Activated CD4-positive, alpha-beta T cell treated with anti-CD3 and anti-CD28 coated beads for 24 hours (primary cell): ENCODE data around the gene MYL3.

Experiments used
- DNase-seq, 2 donors: peaks; one replicate each; pipeline ENCODE4 v3.0.0-alpha.2; 2020; ENCODE audit warnings: low read depth in 2 of 2

Gene MYL3

DNA sequence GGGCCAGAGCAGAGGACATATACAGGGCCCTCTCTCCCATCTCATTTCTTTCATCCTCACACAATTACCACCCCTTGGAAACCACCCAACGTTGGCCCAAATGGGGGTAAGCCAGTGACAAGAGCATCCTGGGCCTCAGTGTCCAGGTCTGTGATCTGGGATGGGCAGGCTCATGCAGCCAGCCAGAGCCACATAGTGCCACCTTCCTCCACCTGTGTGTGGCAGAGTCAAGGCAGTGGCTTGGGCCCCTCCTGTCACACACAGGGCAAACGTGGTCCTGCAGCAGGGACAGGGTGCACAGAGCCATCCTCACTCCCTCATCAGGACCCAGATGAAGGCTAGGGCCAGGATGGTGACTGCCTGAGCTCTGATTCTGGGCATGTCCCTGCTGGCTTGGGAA, 2.3 kb upstream of the MYL3 start:
- DNase-seq = no peak

DNA sequence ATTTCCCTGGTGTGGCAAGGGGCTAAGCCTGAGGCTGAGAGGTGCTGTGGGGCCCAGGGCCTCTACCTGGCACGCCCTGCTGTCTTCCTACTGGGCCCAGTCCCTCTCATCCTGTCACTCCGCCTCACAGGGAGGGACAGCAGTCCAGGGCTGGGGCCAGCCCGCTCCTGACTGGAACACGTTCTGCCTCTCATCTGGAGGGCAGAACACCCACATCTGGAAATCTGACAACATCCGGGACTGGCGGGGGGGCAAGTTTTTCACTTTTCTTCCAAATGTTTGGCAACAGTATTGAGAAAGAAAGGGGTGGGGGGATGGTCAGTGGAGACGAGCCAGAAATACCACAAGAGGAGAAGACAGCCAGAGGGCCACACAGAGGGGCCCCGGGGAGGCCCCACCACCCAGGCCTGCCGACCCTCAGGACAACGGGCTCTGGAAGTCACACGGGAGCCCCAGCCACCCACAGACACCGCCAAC, 1.8 kb upstream of the MYL3 start:
- DNase-seq = no peak

DNA sequence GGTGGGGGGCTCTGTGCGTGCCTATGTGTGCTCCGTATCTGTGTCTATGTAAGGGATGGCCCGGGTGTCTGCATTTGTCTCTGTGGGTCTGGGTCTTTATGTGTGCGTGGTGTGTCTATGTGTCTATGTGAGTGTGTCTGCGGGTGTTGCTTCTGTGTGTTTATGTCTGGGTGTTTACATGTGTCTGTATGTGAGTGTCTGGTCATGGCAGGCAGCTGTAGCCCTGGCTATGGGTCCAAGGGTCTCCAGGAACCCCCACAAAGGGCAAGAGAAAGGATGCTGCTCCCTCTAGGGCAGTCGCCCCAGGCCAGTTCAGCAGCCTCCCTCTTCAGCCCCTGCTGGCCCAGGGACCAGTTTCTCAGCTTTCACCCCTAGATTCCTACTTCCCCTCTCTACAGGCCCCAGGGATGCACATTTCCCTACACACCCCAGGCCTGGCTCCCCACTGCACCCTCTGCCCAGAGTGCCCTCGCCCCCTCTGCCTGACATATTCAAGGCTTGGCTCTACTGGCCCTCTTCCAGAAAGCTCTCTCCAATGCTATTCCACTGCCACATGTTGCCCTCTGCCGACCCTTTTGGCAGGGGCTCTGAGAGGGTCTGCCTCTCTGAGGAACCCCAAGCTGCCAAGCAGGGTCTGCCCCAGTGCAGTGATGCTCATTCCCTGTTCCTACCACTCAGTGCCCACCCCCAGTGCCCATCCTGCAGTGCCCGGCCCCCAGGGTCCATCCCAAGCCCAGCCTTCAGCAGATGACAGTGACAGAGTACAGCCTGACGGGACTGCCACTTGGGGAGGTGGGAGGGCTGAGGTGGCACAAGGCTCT, 1.0 kb upstream of the MYL3 start:
- no peak for DNase-seq

GRCh38 chr3:46862369-46863025, 747 bp downstream of the MYL3 start:
- DNase-seq = no peak

GRCh38 chr3:46861605-46862368, 1.5 kb downstream of the MYL3 start:
- no peak for DNase-seq

DNA sequence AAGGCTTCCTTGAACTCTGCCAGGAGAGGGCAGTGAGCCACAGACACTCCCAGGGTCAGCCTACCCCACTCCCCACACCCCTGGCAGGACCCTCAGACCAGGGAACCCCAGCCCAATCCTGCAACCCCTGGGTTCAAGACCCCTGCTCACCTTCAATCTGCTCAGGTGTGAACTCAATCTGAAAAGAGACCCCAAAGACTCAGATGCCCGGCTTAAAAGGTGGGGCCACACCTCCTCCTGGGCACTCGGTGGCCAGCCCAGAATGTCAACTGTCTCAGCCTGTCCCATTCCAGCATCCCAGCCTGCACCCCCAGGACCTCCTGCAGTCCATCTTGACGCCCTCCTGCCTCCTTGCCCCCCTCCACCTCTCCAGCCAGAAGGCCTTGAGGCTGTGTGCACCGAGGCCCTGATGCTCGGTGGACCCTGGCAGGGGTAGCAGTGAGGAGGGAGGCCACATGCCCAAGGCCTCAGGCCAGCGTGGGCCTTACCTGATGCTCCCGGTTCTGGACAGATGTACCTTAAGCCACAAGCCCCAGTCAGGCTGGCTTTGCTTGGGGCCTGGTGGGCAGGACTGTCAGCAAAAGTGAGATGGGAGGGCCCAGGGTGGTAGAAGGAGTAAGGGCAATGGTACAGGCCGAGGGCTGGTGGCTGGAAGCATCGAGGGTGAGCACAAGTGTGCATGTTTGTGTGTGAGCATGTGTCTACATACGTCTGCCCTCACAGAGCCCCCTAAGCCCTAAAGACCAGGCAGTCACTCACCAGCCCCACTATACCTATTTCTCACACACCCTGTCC, 2.2 kb downstream of the MYL3 start:
- no peak for DNase-seq

DNA sequence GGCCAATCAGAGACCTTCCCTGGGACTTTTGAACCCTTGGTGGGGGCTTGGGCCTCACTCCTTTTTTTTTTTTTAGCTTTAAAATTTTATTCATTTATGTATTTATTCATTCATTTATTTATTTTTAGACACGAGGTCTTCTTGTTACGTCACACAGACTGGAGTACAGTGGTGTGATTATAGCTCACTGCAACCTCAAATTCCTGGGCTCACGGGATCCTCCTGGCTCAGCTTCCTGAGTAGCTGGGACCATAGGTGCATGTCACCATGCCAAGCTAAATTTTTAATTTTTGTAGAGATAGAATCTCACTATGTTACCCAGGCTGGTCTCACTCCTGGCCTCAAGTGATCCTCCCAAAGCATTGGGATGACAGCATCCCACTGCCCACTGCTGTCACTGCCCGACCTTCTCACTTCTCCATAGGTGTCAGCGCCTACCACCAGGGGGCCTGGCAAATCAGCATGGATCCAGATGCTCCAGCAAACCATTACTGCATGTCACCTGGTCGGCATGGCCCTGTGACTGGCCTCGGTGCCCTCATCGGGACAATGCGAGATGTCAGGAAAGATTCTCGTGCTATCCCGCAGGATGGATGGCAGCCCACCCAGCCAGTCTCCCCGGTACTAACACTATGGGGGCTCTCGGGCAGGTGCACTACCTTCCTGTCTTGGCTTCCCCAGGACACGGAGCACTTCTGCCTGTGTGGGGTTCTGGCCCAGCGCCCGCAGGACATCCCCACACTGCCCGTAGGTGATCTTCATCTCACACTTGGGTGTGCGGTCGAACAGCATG, 3.0 kb downstream of the MYL3 start:
- DNase-seq = no peak

GRCh38 chr3:46859001-46859710, 4.1 kb downstream of the MYL3 start:
- DNase-seq = no peak

GRCh38 chr3:46858456-46858855, 4.8 kb downstream of the MYL3 start:
- no peak for DNase-seq

DNA sequence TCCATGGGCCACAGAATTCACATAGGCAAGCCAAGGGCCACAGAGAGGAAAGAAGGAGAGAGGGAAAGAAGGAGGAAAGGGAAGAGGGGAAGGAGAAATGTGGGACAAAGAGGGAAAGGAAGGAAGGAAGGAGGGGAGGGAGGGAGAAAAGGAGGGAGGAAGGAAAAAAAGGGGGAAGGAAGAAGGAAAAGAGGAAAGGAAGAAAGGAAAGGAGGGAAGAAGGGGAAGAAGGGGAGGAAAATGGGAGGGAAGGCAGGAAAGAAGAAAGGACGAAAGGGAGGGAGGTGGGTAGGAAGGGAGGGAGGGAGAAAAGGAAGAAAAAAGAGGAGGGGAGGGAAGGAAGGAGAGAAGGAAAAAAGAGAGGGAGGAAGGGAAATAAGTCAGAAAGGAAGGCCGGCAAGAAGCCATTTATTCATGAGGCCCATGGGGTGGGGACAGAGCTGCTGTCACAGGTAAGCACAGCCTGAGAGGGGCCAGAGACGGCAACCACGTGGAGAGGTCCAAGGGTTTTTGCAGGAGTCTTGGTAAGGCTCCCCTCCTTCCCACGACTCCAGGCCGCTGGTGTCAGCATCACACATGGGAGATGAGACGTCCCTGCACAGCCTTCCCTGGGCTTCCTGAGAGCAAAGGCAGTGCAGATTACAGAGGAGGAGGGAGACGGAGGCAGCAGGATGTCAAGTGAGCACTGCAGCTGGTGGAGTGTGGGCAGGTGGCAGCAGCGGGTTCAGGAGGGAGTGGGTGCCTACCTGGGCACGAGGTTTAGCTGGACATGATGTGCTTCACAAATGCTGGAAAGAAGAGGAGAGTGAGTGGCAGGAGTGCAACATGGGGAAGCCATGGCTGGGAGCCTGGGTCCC, 5.5 kb downstream of the MYL3 start:
- no peak for DNase-seq

DNA sequence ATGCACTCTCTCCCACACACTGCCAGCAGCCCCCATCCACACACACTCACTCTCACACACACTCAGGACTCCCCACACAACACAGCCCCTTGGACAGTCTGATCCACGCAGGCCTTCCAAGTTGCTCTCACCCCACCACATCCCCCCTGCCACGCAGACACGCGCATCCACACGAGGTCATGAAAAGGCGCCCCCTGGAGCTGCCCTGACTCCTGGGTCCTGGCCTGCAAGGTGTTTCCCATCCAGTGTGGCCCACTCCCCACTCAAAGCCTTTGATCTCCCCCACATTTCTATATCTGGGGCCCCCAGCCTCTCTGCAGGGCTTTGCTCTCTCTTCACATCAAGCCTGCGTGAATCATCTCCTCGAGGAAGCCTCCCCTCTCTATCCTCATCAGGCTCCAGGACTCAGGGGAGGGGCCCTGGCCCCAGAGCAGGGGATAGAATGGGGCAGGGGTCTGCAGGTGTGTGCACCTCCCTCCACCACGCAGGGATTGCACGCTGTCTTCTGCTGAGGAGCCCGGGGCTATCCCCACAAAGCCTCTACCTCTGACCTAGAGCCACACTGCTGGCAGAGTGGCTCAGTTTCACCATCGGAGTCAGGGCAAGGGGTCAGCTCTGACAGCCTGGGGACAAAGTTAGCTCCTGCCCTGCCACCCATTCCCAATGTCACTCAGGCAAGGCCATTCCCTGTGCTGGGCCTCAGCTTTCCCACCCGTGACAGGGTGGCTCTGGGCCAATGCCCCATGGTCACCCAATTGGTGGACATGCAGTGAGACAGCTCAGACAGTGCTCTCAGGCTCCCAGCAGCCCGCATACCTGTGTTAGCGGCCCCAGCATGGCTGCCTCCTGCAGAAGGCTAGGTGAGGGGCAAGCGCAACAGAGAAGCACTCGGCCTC, 6.4 kb downstream of the MYL3 start:
- no peak for DNase-seq

DNA sequence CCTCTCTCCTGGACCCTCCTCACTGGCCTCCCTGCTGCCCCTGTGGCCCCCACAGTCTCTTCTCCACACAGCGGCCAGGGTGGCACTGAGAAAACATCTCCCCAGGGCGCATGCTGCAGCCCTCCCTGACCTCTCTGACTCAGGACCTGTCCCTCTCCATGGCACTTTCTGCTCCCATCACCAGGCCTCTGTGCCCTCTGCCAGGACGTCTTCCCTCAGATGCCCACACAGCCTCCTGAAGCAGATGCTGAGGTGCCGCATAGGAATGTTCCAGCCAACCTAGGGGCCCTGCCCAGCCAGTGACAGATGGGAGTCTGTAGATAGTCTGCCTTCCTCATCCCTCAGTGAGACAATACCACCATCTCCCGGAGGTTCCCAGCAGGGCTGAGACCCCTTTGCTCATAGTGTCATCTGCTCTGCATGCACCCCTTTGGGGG, 8.7 kb downstream of the MYL3 start:
- DNase-seq = no peak

DNA sequence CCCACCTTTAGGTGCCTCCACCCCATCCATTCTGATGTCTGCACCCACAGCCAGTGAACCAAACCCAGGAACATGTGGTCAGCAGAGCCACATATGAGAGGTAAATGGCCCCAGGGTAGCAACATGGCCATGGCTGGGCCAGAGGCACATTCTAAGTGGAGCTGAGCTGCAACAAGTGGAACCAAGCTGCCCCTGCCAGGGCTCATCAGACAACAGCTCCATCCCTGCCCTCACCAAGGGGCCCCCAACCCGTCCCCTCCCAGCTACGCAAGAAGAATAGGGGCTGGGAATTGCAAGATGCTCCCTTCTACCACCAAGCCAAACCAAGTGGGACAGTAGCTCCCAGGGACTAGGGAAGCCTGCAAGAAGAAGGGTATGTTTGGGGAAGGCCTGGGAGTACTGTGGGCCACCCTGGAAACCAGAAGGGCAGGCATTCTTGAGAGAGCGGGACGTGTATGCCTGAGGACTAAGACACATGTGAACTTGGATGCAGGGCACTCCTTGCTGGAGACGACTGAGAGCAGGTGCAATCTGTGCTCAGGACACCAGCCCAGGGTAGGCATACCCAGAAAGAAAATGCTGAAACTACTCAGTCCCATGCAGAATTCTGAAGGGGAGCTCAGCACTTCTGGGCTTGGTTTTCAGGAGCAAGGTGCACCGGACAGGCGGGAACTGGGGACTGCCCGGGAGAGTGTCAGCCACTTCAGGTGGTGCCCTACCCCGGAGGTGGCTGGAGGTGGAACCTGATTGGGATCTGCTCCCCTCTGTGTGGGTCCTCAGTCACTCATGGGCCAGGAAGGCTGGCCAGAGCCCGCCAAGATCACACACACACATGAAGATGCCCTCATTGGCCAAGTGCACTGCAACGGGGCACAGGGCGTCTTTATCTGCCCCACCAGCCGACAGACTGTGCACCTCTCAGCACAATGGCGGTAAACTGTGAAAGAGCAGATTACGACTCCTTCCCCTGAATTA, 9.5 kb downstream of the MYL3 start:
- no peak for DNase-seq

DNA sequence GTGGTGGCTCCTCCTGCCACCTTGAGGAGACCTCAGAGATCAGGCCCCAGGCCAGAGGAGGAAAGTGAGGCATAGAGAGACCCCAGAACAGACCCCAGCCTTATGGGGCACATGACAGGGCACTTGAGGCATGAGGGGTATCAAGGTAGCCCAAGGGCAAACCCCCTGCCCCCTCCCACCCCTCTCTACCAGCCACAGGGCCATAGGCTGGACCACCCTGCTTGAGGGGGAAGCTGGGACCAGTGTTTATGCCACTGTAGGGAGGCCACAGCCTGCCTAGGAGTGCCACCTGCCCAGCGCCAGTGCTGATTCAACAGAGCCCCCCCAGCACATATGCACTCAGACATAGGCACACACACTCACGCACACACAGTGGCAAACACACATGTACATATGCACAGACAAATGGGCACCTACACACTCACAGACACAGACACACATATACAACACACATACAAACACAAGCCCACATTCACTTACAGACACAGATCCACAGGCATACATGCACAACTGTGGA, 10.3 kb downstream of the MYL3 start:
- DNase-seq = no peak

DNA sequence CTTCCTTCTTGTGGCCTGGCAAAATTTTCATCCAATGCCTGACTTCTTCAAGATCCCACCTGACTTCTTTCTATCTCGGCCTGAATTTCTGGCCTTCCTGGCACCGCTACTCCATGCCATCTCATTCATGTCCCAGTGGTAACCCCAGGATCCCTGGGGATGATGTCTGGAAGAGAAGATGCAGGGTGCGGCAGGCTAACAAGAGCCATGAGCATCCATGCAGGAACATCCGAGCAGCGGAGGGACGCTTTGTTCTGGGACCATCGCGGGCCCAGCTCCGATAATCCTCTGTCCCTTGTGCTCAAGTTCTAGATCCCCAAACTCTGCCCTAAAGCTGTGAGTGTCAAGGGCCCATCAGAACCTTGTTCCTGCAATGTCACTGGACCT, 10.9 kb downstream of the MYL3 start:
- no peak for DNase-seq

DNA sequence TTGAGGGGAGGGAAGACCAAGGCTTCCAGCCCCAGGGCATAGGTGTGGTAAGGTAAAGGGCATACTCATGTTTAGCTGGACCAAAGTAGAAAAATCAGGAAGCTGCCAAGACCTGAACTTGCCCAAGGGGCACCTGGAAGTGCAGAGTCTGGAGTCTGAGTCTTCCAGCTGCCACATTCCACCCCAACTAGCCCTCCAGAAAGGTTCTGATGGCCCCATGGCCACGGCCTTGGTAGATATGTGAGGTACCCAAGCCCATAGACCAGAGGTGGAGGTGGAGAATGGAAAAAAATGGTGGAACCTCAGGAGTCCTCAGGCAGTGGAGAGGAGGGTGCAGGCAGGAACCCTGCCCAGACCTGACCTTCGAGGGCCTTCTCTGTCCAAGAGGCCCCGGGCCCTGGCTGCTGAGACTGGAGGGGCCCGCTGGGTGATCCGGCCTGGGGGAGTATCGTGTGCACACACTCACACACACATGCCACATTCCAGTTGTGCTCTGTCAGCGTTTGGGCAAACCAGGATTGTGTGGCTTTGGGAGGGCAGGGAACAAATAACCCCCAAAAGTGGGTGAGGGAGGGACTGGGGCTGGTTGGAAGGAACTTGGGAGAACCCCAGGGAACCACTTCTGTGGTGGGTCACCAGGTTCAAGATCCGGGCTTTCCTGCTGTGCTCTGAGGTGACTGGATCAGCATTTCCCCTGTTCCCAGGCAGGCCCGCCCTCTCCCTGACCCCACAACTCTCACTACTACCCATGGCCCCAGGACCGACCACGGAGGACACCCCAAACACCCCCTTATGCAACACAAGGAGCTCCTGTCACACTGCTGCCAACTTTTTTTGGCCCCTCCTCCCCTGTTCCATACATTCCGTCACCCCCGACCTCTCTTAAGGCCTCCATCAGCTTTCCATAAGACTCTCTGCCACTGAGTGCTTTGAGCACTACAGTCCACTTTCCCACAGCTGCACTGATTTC, 11.6 kb downstream of the MYL3 start:
- DNase-seq = no peak
